Measurements from ENCODE around the gene BNIP5.

DNA sequence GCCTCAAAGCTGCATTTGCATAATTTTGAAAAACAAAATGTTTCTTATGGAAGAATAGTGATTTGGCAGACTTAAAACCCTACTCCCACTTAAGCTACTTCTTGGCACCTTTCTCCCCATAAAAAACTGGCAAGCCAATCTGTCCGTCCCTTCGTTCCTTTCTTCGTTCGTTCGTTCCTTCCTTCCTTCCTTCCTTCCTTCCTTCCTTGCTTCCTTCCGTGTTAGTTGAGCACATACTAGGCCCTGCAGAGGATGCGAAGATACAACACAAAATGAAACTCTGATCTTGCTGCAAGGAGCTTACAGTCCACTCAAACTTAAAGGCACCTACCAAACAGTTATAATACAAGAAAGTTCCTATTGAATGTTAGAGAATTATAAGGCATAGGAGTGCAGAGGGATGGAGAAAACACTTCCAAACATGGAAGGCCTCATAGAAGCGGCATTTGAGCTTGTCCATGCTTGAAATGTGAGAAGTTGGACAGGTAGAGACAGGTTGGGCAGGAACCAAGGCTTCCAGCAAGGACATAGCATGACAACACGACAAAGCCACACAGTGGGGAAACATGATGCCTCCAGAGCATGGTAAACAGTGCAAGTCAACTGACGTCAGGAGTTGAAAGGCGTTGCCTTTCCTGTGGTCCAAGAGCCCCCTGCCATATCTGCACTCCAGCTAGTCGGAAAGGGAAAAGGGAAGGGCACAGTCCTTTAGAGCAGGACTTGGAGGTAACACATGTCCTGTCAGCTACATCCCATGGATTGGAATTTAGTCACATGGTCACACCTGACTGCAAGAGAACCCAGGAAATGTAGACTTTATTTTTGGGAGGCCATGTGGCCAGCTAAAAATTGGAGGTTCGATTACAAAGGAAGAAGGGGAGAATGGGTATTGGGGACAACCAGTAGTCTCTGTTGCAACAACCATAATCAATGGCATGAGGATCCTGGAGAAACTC lies 59.8 kb downstream of the BNIP5 start:
- TF ChIP-seq, protein P1, sequence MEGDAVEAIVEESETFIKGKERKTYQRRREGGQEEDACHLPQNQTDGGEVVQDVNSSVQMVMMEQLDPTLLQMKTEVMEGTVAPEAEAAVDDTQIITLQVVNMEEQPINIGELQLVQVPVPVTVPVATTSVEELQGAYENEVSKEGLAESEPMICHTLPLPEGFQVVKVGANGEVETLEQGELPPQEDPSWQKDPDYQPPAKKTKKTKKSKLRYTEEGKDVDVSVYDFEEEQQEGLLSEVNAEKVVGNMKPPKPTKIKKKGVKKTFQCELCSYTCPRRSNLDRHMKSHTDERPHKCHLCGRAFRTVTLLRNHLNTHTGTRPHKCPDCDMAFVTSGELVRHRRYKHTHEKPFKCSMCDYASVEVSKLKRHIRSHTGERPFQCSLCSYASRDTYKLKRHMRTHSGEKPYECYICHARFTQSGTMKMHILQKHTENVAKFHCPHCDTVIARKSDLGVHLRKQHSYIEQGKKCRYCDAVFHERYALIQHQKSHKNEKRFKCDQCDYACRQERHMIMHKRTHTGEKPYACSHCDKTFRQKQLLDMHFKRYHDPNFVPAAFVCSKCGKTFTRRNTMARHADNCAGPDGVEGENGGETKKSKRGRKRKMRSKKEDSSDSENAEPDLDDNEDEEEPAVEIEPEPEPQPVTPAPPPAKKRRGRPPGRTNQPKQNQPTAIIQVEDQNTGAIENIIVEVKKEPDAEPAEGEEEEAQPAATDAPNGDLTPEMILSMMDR (IDR thresholded peaks at IDR 0.05) = no peak
- TF ChIP-seq POLR2A (IDR thresholded peaks at IDR 0.05) (no peak), POLR2AphosphoS5 (IDR thresholded peaks at IDR 0.05) (no peak)
